Right atrium auricular region (tissue), 2 donors: ENCODE results near the gene ZNF783. TPM values are rescaled to one million over a fixed set of nuclear protein-coding genes. Genes with fewer than 3 reads are reported as not detected.

Source experiments
- DNase-seq: peaks from one replicate; pipeline ENCODE4 v3.0.0-alpha.2; 2019; ENCODE audit warnings: low spot score
- H3K27ac ChIP-seq, 2 donors: fragments of 200-600 bp; sonication (generic); 1 replicate in 1 of 2; 2 replicates in 1 of 2; pipeline ENCODE4 v1.5.1; 2016 to 2019
- H3K27me3 ChIP-seq, 2 donors: fragments of 200-600 bp; sonication (generic); one replicate each; pipeline versions ENCODE4 v1.5.1 to v1.6.0; 2017 to 2019
- H3K36me3 ChIP-seq: fragments of 200-600 bp; sonication (generic); one replicate; pipeline ENCODE4 v1.5.1; 2016
- H3K4me1 ChIP-seq, 2 donors: fragments of 200-600 bp; sonication (generic); one replicate each; pipeline versions ENCODE4 v1.5.1 to v1.6.0; 2017 to 2019
- H3K4me3 ChIP-seq, 2 donors: fragments of 200-600 bp; sonication (generic); 1 replicate in 1 of 2; 2 replicates in 1 of 2; pipeline ENCODE4 v1.5.1; 2017 to 2019; ENCODE audit warnings: mild to moderate bottlenecking in 1 of 2, moderate library complexity in 1 of 2
- H3K9me3 ChIP-seq, 2 donors: fragments of 200-600 bp; sonication (generic); one replicate each; pipeline ENCODE4 v1.5.1; 2019
- total RNA-seq, 2 donors: library from RNA; depleted of rRNA; stranded (reverse); fragments of >200 nt; gene quantifications; one replicate each; pipeline ENCODE4 v1.1.0, GENCODE V29; 2016
- TF ChIP-seq, protein P1 (sequence below), 2 donors: fragments of 200-600 bp; sonication (generic); IDR thresholded peaks; one replicate each; pipeline ENCODE4 v1.5.1; 2019; ENCODE audit warnings: antibody characterized with exemption in 2 of 2

ZNF783 gene
- total RNA-seq, 2 donors from 2014 or later, result 3.7 to 5.1 TPM

DNA sequence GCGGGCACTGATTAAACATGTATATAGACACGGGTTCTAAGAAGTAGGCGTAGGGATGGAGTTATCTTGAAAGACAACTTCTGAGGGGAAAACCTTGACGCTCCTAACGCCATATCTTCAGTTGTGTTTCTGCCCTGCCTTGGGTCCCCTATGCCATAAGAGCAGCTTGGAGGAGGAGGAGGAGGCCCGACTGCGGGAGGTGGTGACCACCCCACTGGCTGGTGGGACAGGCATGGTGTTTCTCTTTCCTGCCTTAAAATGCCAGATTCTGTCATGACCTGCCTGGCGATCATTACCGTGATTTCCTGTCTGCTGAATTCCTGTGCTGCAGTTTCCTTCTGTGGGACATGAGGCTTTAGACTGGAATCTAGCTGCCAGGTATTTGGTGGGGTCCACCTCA, 15.9 kb downstream of the ZNF783 start:
- H3K4me1 ChIP-seq, result no peaks in the 10 kb centered on the region
- H3K9me3 ChIP-seq, result no peaks in the 10 kb centered on the region
- H3K27ac ChIP-seq, result no peak overlapping the region
- TF ChIP-seq, protein P1, sequence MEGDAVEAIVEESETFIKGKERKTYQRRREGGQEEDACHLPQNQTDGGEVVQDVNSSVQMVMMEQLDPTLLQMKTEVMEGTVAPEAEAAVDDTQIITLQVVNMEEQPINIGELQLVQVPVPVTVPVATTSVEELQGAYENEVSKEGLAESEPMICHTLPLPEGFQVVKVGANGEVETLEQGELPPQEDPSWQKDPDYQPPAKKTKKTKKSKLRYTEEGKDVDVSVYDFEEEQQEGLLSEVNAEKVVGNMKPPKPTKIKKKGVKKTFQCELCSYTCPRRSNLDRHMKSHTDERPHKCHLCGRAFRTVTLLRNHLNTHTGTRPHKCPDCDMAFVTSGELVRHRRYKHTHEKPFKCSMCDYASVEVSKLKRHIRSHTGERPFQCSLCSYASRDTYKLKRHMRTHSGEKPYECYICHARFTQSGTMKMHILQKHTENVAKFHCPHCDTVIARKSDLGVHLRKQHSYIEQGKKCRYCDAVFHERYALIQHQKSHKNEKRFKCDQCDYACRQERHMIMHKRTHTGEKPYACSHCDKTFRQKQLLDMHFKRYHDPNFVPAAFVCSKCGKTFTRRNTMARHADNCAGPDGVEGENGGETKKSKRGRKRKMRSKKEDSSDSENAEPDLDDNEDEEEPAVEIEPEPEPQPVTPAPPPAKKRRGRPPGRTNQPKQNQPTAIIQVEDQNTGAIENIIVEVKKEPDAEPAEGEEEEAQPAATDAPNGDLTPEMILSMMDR (IDR thresholded peaks at IDR 0.05), result no peak
- no peaks in the 10 kb centered on the region for H3K27me3 ChIP-seq
- peaks cover 55% of the 10 kb centered on the region for H3K36me3 ChIP-seq
- DNase-seq, result no peak
- no peak overlapping the region for H3K4me3 ChIP-seq

DNA sequence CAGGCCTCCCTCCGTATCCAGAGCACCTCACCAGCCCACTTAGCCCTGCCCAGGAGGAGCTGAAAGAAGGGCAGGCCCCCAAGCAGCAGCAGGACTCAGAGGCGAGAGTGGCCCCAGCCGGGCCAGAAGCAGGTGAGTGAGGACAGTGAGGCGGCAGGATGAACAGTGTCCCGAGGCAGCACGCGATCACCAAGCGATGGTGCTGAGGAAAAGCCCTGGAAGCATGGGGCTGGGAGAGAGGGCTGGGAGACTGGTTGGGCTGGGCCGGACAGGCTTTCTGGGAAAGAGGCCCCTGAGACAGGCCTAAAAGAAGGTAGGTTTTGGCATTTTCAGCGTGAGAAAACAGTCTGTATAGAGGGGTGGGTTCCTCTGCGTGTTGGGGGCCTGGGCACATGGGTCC, 16.4 kb downstream of the ZNF783 start:
- no peaks in the 10 kb centered on the region for H3K27me3 ChIP-seq
- TF ChIP-seq, protein P1 (IDR thresholded peaks at IDR 0.05), result no peak
- no peaks in the 10 kb centered on the region for H3K4me1 ChIP-seq
- no peak for DNase-seq
- no peak overlapping the region for H3K27ac ChIP-seq
- H3K4me3 ChIP-seq, result no peak overlapping the region
- H3K36me3 ChIP-seq, result peaks cover 55% of the 10 kb centered on the region
- no peaks in the 10 kb centered on the region for H3K9me3 ChIP-seq

DNA sequence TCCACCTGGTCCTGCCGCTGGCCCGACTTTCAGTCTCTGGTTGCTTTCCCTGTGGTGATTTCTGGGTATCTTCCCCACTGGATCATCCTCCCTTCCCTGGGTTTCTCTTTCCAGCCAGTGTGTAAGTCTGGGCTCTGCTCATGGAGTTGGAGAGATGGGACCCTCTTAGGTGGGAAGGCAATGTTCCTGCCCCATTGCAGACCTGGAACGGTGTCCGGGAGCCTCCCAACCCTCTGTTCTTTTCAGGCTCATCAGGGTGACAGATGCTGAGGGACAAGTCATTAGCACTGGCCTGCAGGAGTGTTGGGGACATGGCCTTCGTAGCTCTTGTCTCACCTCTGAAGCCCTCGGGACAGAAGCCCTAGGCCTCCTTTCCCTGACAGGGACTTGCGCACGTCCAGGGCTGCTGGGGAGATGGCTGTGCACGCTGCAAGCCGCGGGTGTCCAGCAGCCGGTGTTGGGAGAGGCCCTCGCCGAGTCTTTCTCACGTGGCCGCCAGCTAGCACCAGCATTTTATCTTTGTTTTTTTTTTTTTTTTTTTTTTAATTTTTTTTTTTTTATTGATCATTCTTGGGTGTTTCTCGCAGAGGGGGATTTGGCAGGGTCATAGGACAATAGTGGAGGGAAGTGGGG, 17.2 kb downstream of the ZNF783 start:
- H3K4me3 ChIP-seq, result no peak overlapping the region
- no peaks in the 10 kb centered on the region for H3K9me3 ChIP-seq
- H3K27me3 ChIP-seq, result no peaks in the 10 kb centered on the region
- no peak for DNase-seq
- TF ChIP-seq, protein P1 (IDR thresholded peaks at IDR 0.05), result no peak
- H3K27ac ChIP-seq, result no peak overlapping the region
- H3K4me1 ChIP-seq, result no peaks in the 10 kb centered on the region
- H3K36me3 ChIP-seq, result peaks cover 54% of the 10 kb centered on the region

DNA sequence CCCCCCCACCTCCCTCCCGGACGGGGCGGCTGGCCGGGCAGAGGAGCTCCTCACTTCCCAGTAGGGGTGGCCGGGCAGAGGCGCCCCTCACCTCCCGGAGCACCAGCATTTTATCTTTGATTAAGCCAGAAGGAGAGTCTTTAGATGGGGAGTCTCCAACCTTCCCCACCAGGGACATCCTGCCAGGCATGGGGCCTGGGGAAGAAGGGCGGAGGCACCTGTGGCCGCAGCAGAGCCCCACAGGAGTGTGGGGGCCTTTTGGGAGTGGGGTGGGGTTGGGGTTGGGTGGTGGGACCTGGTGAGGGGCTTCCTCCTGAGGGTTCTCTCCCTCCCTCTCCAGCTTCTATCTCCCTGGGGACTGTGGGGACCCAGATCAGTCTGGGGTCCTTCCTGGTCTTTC, 18.2 kb downstream of the ZNF783 start:
- no peaks in the 10 kb centered on the region for H3K9me3 ChIP-seq
- H3K4me3 ChIP-seq, result no peak overlapping the region
- H3K27ac ChIP-seq, result no peak overlapping the region
- H3K36me3 ChIP-seq, result peaks cover 48% of the 10 kb centered on the region
- H3K4me1 ChIP-seq, result peaks cover 0 to 5% of the 10 kb centered on the region in 2 donors
- H3K27me3 ChIP-seq, result no peaks in the 10 kb centered on the region
- TF ChIP-seq, protein P1 (IDR thresholded peaks at IDR 0.05), result no peak
- DNase-seq, result no peak

DNA sequence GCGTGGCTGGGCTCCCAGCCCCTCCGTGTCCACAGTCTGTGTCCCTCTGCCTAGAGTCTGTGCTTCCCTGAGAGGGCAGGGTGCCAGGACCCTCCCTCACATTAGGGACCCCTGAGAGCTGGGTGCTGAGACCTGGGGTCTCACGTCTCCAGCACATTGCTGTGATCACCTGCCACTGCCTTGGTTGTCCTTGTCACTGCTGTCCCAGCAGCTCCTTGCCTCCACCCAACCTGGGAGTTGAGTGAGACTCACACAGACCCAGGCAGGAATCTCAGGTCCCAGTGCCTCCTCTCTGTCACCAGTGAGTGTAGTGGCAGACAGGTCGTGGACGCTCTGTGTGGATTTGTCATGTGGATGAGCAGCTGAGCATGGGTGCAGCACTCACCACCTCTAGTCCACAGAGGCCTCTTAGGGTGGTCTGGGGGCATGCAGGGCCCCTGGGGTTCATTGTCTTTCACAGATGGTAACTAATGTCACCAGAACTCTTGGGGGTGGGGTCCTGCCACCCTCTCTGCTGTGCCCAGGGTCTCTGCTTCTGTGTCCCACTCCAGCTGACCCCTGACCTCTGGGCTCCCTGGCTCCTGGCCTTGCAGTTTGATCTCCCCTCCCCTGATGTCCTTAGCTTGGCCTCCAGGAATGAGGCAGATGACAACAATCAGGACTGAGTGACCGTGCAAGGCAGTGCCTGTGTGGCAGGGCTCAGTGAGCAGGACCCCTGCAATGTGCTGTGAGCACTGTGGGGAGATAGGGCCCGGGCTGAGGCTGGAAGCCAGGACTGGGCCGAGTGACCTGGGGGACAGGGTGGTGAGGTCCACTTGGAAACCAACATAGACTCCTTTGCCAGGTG, 18.9 kb downstream of the ZNF783 start:
- no peaks in the 10 kb centered on the region for H3K27me3 ChIP-seq
- DNase-seq, result no peak
- H3K4me1 ChIP-seq, result peaks cover 0 to 12% of the 10 kb centered on the region in 2 donors
- no peak overlapping the region for H3K4me3 ChIP-seq
- TF ChIP-seq, protein P1 (IDR thresholded peaks at IDR 0.05), result no peak
- H3K9me3 ChIP-seq, result no peaks in the 10 kb centered on the region
- no peak overlapping the region for H3K27ac ChIP-seq
- H3K36me3 ChIP-seq, result peaks cover 40% of the 10 kb centered on the region
